D341Med (cell line): Measurements from ENCODE around the gene NEDD9.

Experiments
- DNase-seq: peaks from one replicate; pipeline ENCODE4 v3.0.0; 2012; ENCODE audit warnings: low spot score

NEDD9 gene

GRCh38 chr6:11260249-11261038 lies 28.0 kb upstream of the NEDD9 start:
- DNase-seq: no peak

GRCh38 chr6:11258260-11259237 lies 26.1 kb upstream of the NEDD9 start:
- no peak for DNase-seq

- DNase-seq: no peak
Observed at GRCh38 chr6:11255610-11256009, 23.1 kb upstream of the NEDD9 start.

- DNase-seq: no peak
Observed at GRCh38 chr6:11253594-11253993, 21.1 kb upstream of the NEDD9 start.

GRCh38 chr6:11251553-11252360 lies 19.3 kb upstream of the NEDD9 start:
- no peak for DNase-seq

GRCh38 chr6:11250108-11250507 lies 17.6 kb upstream of the NEDD9 start:
- no peak for DNase-seq

- no peak for DNase-seq
Observed at GRCh38 chr6:11248974-11249761, 16.7 kb upstream of the NEDD9 start.

GRCh38 chr6:11246722-11247121 lies 14.3 kb upstream of the NEDD9 start:
- DNase-seq: no peak

GRCh38 chr6:11245381-11246256 lies 13.2 kb upstream of the NEDD9 start:
- no peak for DNase-seq

GRCh38 chr6:11244387-11245126 lies 12.1 kb upstream of the NEDD9 start:
- no peak for DNase-seq

- DNase-seq: no peak
Observed at GRCh38 chr6:11243861-11244260, 11.4 kb upstream of the NEDD9 start.

- no peak for DNase-seq
Observed at GRCh38 chr6:11242711-11243110, 10.2 kb upstream of the NEDD9 start.

GRCh38 chr6:11241793-11242201 lies 9.3 kb upstream of the NEDD9 start:
- DNase-seq: no peak

- DNase-seq: no peak
Observed at GRCh38 chr6:11241154-11241792, 8.8 kb upstream of the NEDD9 start.

- no peak for DNase-seq
Observed at GRCh38 chr6:11237956-11238355, 5.5 kb upstream of the NEDD9 start.

GRCh38 chr6:11237428-11237827 lies 5.0 kb upstream of the NEDD9 start:
- DNase-seq: no peak

- DNase-seq: no peak
Observed at GRCh38 chr6:11236915-11237314, 4.4 kb upstream of the NEDD9 start.

- DNase-seq: no peak
Observed at GRCh38 chr6:11236076-11236750, 3.7 kb upstream of the NEDD9 start.

- DNase-seq: no peak
Observed at GRCh38 chr6:11235062-11235461, 2.6 kb upstream of the NEDD9 start.
